Fibroblast of lung (primary cell): ENCODE measurements around the gene PAK1IP1.

ENCODE experiments used
- CTCF ChIP-seq, 2 donors: IDR thresholded peaks in 1 of 2; conservative IDR thresholded peaks in 1 of 2; 1 replicate in 1 of 2; 2 replicates in 1 of 2; pipeline ENCODE4 v1.5.1; 2011 to 2012; ENCODE audit warnings: low read length in 2 of 2, control low read depth in 1 of 2, inconsistent platforms in 1 of 2, low read depth in 1 of 2, mild to moderate bottlenecking in 1 of 2
- EZH2 ChIP-seq: IDR thresholded peaks from 2 replicates; pipeline ENCODE4 v1.5.1; 2012; ENCODE audit warnings: low read length, control low read depth, mild to moderate bottlenecking; ENCODE audit errors: missing control alignments

- TF ChIP-seq CTCF (conservative IDR thresholded peaks at IDR 0.05 in 1 of 2, IDR thresholded peaks at IDR 0.05 in 1 of 2; ENCODE audit: low read depth in 1 of 2, low read length in 2 of 2): no peak
- TF ChIP-seq EZH2: no peak
Measured at GRCh38 chr6:10682355-10682988, 12.3 kb upstream of the PAK1IP1 start.
